CD4-positive, alpha-beta memory T cell (primary cell): ENCODE measurements around the gene ARMH4. TPM values are rescaled to one million over a fixed set of nuclear protein-coding genes. Genes with fewer than 3 reads are reported as not detected.
"Not testable (repeated sequence)": the region's sequence is repeated elsewhere in the genome, so short reads cannot be mapped to it uniquely, and the experiment has no call there.

Source experiments
- CTCF ChIA-PET: fragments of 350-600 bp; sonication (Branson Sonifier 250); formaldehyde crosslinking; loops from one replicate; lab custom pipeline; 2021; ENCODE audit warnings: inconsistent platforms; ENCODE audit not compliant: partially characterized antibody; lab: Charles Lee
- POLR2A ChIA-PET: fragments of 350-600 bp; sonication (Branson Sonifier 250); formaldehyde crosslinking; loops from one replicate; lab custom pipeline; 2021; ENCODE audit not compliant: partially characterized antibody; lab: Charles Lee
- DNase-seq, 5 donors: peaks; one replicate each; pipeline versions ENCODE4 v3.0.0 to v3.0.0-alpha.2; 2020 to 2022; ENCODE audit warnings: mixed read lengths in 1 of 5
- H3K27ac ChIP-seq: one replicate; pipeline ENCODE4 v1.7.0; 2013; ENCODE audit warnings: low read depth, low read length
- H3K27me3 ChIP-seq: 2 replicates; pipeline ENCODE4 v1.7.0; 2013; ENCODE audit warnings: mild to moderate bottlenecking, low read length, moderate library complexity; ENCODE audit not compliant: insufficient read depth
- H3K36me3 ChIP-seq: 2 replicates; pipeline ENCODE4 v1.7.0; 2013; ENCODE audit warnings: mild to moderate bottlenecking, low read length, moderate library complexity; ENCODE audit not compliant: insufficient read depth
- H3K4me1 ChIP-seq: 2 replicates; pipeline ENCODE4 v1.7.0; 2013; ENCODE audit warnings: mild to moderate bottlenecking, low read length, moderate library complexity; ENCODE audit not compliant: insufficient read depth
- H3K4me3 ChIP-seq, 2 donors: one replicate each; pipeline ENCODE4 v1.7.0; 2013; ENCODE audit warnings: low read length in 2 of 2, mild to moderate bottlenecking in 1 of 2
- H3K9me3 ChIP-seq, 2 donors: one replicate each; pipeline ENCODE4 v1.7.0; 2013; ENCODE audit warnings: low read length in 2 of 2, control low read depth in 1 of 2; ENCODE audit not compliant: control insufficient read depth in 1 of 2
- H3K27ac Mint-ChIP-seq, 7 donors: one replicate each; pipeline ENCODE4 v1.8.0; 2020 to 2021; ENCODE audit warnings: mixed read lengths in 7 of 7, mild to moderate bottlenecking in 6 of 7, inconsistent platforms in 3 of 7, moderate library complexity in 3 of 7
- H3K27me3 Mint-ChIP-seq, 2 donors: one replicate each; pipeline ENCODE4 v1.8.0; 2020 to 2021; ENCODE audit warnings: mixed read lengths in 2 of 2
- H3K36me3 Mint-ChIP-seq, 2 donors: one replicate each; pipeline ENCODE4 v1.8.0; 2020 to 2021; ENCODE audit warnings: mixed read lengths in 2 of 2, inconsistent platforms in 1 of 2, mild to moderate bottlenecking in 1 of 2
- H3K4me1 Mint-ChIP-seq, 4 donors: one replicate each; pipeline ENCODE4 v1.8.0; 2020 to 2021; ENCODE audit warnings: mixed read lengths in 4 of 4, mild to moderate bottlenecking in 1 of 4
- H3K4me3 Mint-ChIP-seq, 8 donors: one replicate each; pipeline ENCODE4 v1.8.0; 2020 to 2021; ENCODE audit warnings: mixed read lengths in 8 of 8, mild to moderate bottlenecking in 7 of 8, moderate library complexity in 6 of 8, inconsistent platforms in 3 of 8
- H3K9me3 Mint-ChIP-seq, 8 donors: one replicate each; pipeline ENCODE4 v1.8.0; 2020 to 2021; ENCODE audit warnings: mixed read lengths in 8 of 8, mild to moderate bottlenecking in 5 of 8, inconsistent platforms in 3 of 8, moderate library complexity in 1 of 8
- intact Hi-C: fragments of 100-400 bp; cut with micrococcal nuclease; formaldehyde crosslinking; loops from one replicate; pipeline ENCODE4 v1.15.1; 2023
- polyA plus RNA-seq, 2 donors: library from polyadenylated mRNA; unstranded; fragments of 300-500 nt; fragmentation: Illumina TruSeq; gene quantifications; one replicate each; pipeline ENCODE4 v1.2.3, GENCODE V29; 2021
- total RNA-seq, 2 experiments: library from RNA; stranded (reverse); gene quantifications; one replicate each; pipeline ENCODE4 v1.2.3, GENCODE V29; 2021

The ARMH4 gene
- total and polyA plus RNA-seq, 4 experiments from 2014 or later, result not detected

DNA sequence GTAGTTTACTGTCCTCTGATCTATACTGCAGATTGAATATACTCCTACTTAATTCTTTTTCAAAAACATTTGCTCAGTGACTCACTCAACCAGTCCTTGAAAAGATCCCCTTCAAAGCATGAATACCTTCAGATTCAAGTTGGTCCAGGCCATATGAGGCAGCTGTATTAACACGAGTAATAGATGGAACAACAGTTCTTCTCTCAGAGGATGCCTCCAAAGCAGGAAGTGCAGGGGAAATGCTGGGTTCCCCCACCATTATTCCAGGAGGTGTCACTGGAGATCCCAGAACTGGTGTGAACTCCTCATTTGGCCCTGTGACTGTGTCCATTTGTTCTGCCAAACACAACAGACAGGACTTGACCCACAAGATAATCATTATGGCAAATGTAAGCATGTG, 20.6 kb downstream of the ARMH4 start:
- H3K27ac Mint-ChIP-seq, result peak overlapping the region in 1 of 7 donors; percentile 4
- H3K9me3 Mint-ChIP-seq, result peaks cover 0 to 7% (median under 1%) of the 10 kb centered on the region in 8 donors
- no peak overlapping the region for H3K4me3 ChIP-seq
- H3K36me3 Mint-ChIP-seq, result peaks cover 0 to 3% of the 10 kb centered on the region in 2 donors
- ChIA-PET POLR2A (no interaction called here), CTCF (no interaction called here)
- no peaks in the 10 kb centered on the region for H3K4me1 ChIP-seq
- no peaks in the 10 kb centered on the region for H3K36me3 ChIP-seq
- H3K9me3 ChIP-seq, result no peaks in the 10 kb centered on the region
- intact Hi-C loops, result no loop called here
- no peaks in the 10 kb centered on the region for H3K4me1 Mint-ChIP-seq
- no peak for DNase-seq
- no peaks in the 10 kb centered on the region for H3K27me3 ChIP-seq
- no peak overlapping the region for H3K27ac ChIP-seq
- H3K4me3 Mint-ChIP-seq, result no peak overlapping the region
- peaks cover 2% of the 10 kb centered on the region in 2 donors for H3K27me3 Mint-ChIP-seq

DNA sequence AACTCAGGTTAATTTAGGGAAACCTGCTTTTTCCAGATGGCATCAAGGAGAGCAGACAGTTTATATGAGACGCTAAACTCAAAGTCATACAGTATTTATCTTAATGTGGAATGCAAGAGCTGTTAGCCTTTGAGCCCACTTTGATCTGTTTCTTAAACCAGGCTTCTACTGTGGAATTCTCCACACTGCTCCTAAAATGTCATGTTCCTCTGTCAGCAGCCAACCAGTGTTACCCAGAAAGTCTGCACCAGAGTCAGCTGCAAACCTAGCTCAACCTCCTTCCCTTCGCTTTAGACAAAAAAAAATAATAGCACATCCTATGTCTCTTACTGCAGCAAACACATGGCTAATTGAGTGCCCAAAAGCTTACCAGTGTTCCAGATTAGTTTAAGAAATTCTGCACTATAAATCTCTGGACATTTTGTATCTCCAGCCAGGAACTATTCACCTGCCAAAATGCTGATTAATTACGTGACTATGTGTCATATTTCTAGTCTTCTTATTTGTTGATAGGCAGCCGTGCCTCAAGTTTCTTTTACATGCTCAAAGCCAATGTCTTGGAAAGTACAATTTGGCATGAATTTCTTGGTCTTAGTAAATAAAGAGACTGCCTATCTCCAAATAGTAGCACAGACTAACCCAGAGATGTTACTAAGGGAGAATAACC, 21.8 kb downstream of the ARMH4 start:
- DNase-seq, result no peak
- no peaks in the 10 kb centered on the region for H3K4me1 Mint-ChIP-seq
- ChIA-PET POLR2A (no interaction called here), CTCF (interaction anchor here (1.2 kb wide), 1 partner anchor 35 kb away, joined by 3 read pairs; no protein-coding TSS in a partner anchor)
- Histone ChIP-seq H3K4me1 (no peaks in the 10 kb centered on the region), H3K27ac (no peak overlapping the region), H3K36me3 (no peaks in the 10 kb centered on the region), H3K4me3 (no peak overlapping the region), H3K9me3 (no peaks in the 10 kb centered on the region), H3K27me3 (no peaks in the 10 kb centered on the region)
- peaks cover 0 to 13% (median 11%) of the 10 kb centered on the region in 8 donors for H3K9me3 Mint-ChIP-seq
- no peak overlapping the region for H3K4me3 Mint-ChIP-seq
- intact Hi-C loops, result no loop called here
- peaks cover 0 to 3% of the 10 kb centered on the region in 2 donors for H3K36me3 Mint-ChIP-seq
- H3K27ac Mint-ChIP-seq, result no peak overlapping the region
- H3K27me3 Mint-ChIP-seq, result peaks cover 2 to 5% of the 10 kb centered on the region in 2 donors

- no peak overlapping the region for H3K4me3 Mint-ChIP-seq
- H3K4me1 Mint-ChIP-seq, result no peaks in the 10 kb centered on the region
- Histone ChIP-seq H3K4me1 (no peaks in the 10 kb centered on the region), H3K9me3 (no peaks in the 10 kb centered on the region), H3K4me3 (no peak overlapping the region), H3K27ac (no peak overlapping the region), H3K36me3 (no peaks in the 10 kb centered on the region), H3K27me3 (no peaks in the 10 kb centered on the region)
- DNase-seq, result no peak
- ChIA-PET POLR2A (no interaction called here), CTCF (interaction anchor here (1.2 kb wide), 1 partner anchor 36 kb away, joined by 3 read pairs; no protein-coding TSS in a partner anchor)
- H3K9me3 Mint-ChIP-seq, result peaks cover 0 to 19% (median 14%) of the 10 kb centered on the region in 8 donors
- intact Hi-C loops, result no loop called here
- H3K27ac Mint-ChIP-seq, result no peak overlapping the region
- H3K27me3 Mint-ChIP-seq, result peaks cover 2 to 5% of the 10 kb centered on the region in 2 donors
- peaks cover 0 to 3% of the 10 kb centered on the region in 2 donors for H3K36me3 Mint-ChIP-seq
These were observed 22.8 kb downstream of the ARMH4 start for GRCh38 chr14:58129208-58129607.

GRCh38 chr14:58128416-58128815, 23.6 kb downstream of the ARMH4 start:
- no peak overlapping the region for H3K4me3 Mint-ChIP-seq
- Histone ChIP-seq H3K27me3 (no peaks in the 10 kb centered on the region), H3K4me1 (no peaks in the 10 kb centered on the region), H3K4me3 (no peak overlapping the region), H3K27ac (no peak overlapping the region), H3K36me3 (no peaks in the 10 kb centered on the region), H3K9me3 (no peaks in the 10 kb centered on the region)
- no peaks in the 10 kb centered on the region for H3K4me1 Mint-ChIP-seq
- peaks cover 0 to 20% (median 14%) of the 10 kb centered on the region in 8 donors for H3K9me3 Mint-ChIP-seq
- peaks cover 0 to 3% of the 10 kb centered on the region in 2 donors for H3K36me3 Mint-ChIP-seq
- peaks cover 2 to 5% of the 10 kb centered on the region in 2 donors for H3K27me3 Mint-ChIP-seq
- intact Hi-C loops, result no loop called here
- POLR2A ChIA-PET, result no interaction called here
- no peak overlapping the region for H3K27ac Mint-ChIP-seq
- no peak for DNase-seq
- CTCF ChIA-PET, result no interaction called here

GRCh38 chr14:58122546-58122945, 29.5 kb downstream of the ARMH4 start:
- H3K4me3 Mint-ChIP-seq, H3K36me3 Mint-ChIP-seq, CTCF ChIA-PET, H3K27ac ChIP-seq, DNase-seq, POLR2A ChIA-PET, H3K36me3 ChIP-seq, intact Hi-C loops, H3K27ac Mint-ChIP-seq, H3K27me3 ChIP-seq, H3K4me1 Mint-ChIP-seq, H3K4me1 ChIP-seq, H3K4me3 ChIP-seq, H3K9me3 ChIP-seq: not testable (repeated sequence)
- peaks cover 0 to 20% (median 14%) of the 10 kb centered on the region in 8 donors for H3K9me3 Mint-ChIP-seq
- peaks cover 10 to 13% of the 10 kb centered on the region in 2 donors for H3K27me3 Mint-ChIP-seq

DNA sequence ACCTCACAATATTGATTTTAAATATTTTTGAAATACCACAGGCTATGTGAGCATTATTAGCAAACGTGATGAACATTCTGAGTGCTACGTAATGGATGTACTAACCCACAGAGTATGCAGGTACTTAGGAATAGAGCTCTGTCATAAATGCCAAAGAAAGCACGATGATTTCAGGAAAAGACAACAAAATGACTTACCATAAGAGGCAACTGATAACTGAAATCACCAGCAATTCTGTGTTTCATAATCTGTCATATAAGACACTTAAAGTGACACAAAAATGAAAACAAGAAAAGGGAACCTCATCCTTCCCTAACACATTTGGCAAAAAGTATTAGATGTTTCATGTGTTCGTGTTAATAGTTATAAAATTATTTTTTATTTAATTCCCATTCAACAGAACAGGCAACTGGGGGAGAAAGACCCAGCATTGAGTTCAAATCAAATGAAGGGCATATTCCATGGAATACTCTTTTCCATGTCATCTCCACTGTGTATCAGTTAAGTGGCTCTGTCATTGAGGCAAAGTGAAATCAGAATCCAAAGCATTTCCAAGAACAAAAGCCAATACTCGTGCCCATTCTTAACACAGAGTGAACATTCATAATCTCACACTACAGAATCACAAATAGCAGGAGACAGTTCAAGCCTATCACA, 30.4 kb downstream of the ARMH4 start:
- Mint-ChIP-seq H3K4me3 (no peak overlapping the region), H3K9me3 (peaks cover 0 to 19% (median 11%) of the 10 kb centered on the region in 8 donors), H3K27me3 (peaks cover 10 to 13% of the 10 kb centered on the region in 2 donors), H3K27ac (no peak overlapping the region), H3K36me3 (no peaks in the 10 kb centered on the region), H3K4me1 (no peaks in the 10 kb centered on the region)
- CTCF ChIA-PET, result interaction anchor here (1.1 kb wide), 1 partner anchor 11 kb away, joined by 3 read pairs; no protein-coding TSS in a partner anchor
- Histone ChIP-seq H3K27ac (no peak overlapping the region), H3K9me3 (no peaks in the 10 kb centered on the region), H3K4me1 (no peaks in the 10 kb centered on the region), H3K36me3 (no peaks in the 10 kb centered on the region), H3K4me3 (no peak overlapping the region), H3K27me3 (no peaks in the 10 kb centered on the region)
- no peak for DNase-seq
- intact Hi-C loops, result no loop called here
- POLR2A ChIA-PET, result no interaction called here

DNA sequence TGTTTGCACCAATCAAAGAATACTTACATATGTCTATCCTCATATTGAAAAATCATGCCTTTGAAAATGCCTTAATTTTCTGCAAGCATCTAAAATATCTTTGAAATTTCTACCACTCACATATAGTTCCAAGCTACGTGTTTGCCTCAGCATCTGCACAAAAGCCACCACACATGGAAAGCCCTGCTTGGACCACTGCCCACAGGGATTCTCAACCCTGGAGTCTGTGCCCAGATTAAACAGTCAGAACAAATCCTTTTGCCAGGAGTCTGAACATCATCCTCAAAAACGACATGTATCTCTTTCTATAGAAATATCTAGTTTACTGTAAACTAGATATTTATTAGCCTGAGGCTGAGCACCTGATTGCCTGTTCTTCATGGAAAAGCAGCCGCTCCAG, 32.6 kb downstream of the ARMH4 start:
- intact Hi-C loops, result no loop called here
- Histone ChIP-seq H3K36me3 (no peaks in the 10 kb centered on the region), H3K27me3 (no peaks in the 10 kb centered on the region), H3K4me1 (no peaks in the 10 kb centered on the region), H3K27ac (no peak overlapping the region), H3K9me3 (no peaks in the 10 kb centered on the region), H3K4me3 (no peak overlapping the region)
- H3K4me1 Mint-ChIP-seq, result no peaks in the 10 kb centered on the region
- H3K9me3 Mint-ChIP-seq, result peaks cover 0 to 2% (median 0%) of the 10 kb centered on the region in 8 donors
- ChIA-PET POLR2A (no interaction called here), CTCF (no interaction called here)
- no peak overlapping the region for H3K27ac Mint-ChIP-seq
- no peaks in the 10 kb centered on the region for H3K36me3 Mint-ChIP-seq
- peaks cover 15 to 17% of the 10 kb centered on the region in 2 donors for H3K27me3 Mint-ChIP-seq
- no peak overlapping the region for H3K4me3 Mint-ChIP-seq
- DNase-seq, result no peak
